Ovary (tissue), 3 donors: ENCODE results near the gene ATP8B3.

Source experiments
- EP300 ChIP-seq: sonication (generic); formaldehyde crosslinking; IDR thresholded peaks from one replicate; pipeline ENCODE4 v1.6.1; 2017; ENCODE audit warnings: antibody characterized with exemption
- TF ChIP-seq, protein P1 (sequence below), 3 donors: fragments of 450-650 bp in 2 of 3; fragments of 200-600 bp in 1 of 3; IDR thresholded peaks; one replicate each; pipeline versions ENCODE4 v1.5.1 to v1.8.0; 2016 to 2022; ENCODE audit warnings: antibody characterized with exemption in 3 of 3, mild to moderate bottlenecking in 1 of 3
- donor health status: DM: no; HTN: no; CAD: no.

GRCh38 chr19:1819341-1820255, 7.5 kb upstream of the ATP8B3 start:
- TF ChIP-seq, protein P1, sequence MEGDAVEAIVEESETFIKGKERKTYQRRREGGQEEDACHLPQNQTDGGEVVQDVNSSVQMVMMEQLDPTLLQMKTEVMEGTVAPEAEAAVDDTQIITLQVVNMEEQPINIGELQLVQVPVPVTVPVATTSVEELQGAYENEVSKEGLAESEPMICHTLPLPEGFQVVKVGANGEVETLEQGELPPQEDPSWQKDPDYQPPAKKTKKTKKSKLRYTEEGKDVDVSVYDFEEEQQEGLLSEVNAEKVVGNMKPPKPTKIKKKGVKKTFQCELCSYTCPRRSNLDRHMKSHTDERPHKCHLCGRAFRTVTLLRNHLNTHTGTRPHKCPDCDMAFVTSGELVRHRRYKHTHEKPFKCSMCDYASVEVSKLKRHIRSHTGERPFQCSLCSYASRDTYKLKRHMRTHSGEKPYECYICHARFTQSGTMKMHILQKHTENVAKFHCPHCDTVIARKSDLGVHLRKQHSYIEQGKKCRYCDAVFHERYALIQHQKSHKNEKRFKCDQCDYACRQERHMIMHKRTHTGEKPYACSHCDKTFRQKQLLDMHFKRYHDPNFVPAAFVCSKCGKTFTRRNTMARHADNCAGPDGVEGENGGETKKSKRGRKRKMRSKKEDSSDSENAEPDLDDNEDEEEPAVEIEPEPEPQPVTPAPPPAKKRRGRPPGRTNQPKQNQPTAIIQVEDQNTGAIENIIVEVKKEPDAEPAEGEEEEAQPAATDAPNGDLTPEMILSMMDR (IDR thresholded peaks at IDR 0.05): no peak
- TF ChIP-seq EP300: no peak
